HEK293 (cell line): ENCODE data around the gene TIGIT.

ENCODE experiments used
- CTCF ChIA-PET: fragments of 350-600 bp; formaldehyde crosslinking; extraction: SDS; loops from one replicate; lab custom pipeline; 2021; ENCODE audit warnings: antibody characterized with exemption; lab: Yijun Ruan, JAX
- POLR2A ChIA-PET: fragments of 300-600 bp; formaldehyde crosslinking; extraction: SDS; loops from one replicate; lab custom pipeline; 2020; ENCODE audit warnings: antibody characterized with exemption, inconsistent platforms; lab: Yijun Ruan, JAX
- H3K27ac ChIP-seq: fragments of 200-500 bp; sonication (Bioruptor generic); 2 replicates; pipeline ENCODE4 v1.5.1; 2014; ENCODE audit warnings: low read depth, low read length, control low read depth, inconsistent platforms; ENCODE audit errors: extremely low read depth
- H3K36me3 ChIP-seq, 2 experiments: fragments of 200-500 bp in 1 of 2; sonication (Bioruptor generic) in 1 of 2; 1 replicate in 1 of 2; 2 replicates in 1 of 2; pipeline ENCODE4 v1.5.1; 2014 to 2017; ENCODE audit warnings: inconsistent platforms in 2 of 2, low read length in 2 of 2; ENCODE audit not compliant: control insufficient read depth in 2 of 2, insufficient read depth in 1 of 2
- H3K4me1 ChIP-seq: fragments of 200-500 bp; sonication (Bioruptor generic); 2 replicates; pipeline ENCODE4 v1.5.1; 2014; ENCODE audit warnings: mild to moderate bottlenecking, low read length, inconsistent platforms; ENCODE audit not compliant: control insufficient read depth, insufficient read depth
- H3K4me3 ChIP-seq: 2 replicates; pipeline ENCODE4 v1.5.1; 2011; ENCODE audit warnings: low read depth, mild to moderate bottlenecking, control low read depth, low read length, moderate library complexity
- H3K9me3 ChIP-seq: fragments of 200-500 bp; sonication (Bioruptor generic); 2 replicates; pipeline ENCODE4 v1.5.1; 2014; ENCODE audit warnings: low read depth, low read length, inconsistent platforms; ENCODE audit not compliant: control insufficient read depth, insufficient read depth
- ATF2 ChIP-seq: fragments of 450-650 bp; formaldehyde crosslinking; IDR thresholded peaks from 2 replicates; pipeline ENCODE4 v1.5.1; 2016; ENCODE audit warnings: missing biosample characterization, missing genetic modification characterization, low read depth
- KLF1 ChIP-seq: fragments of 450-650 bp; formaldehyde crosslinking; IDR thresholded peaks from 2 replicates; pipeline ENCODE4 v1.5.1; 2016; ENCODE audit warnings: missing biosample characterization, missing genetic modification characterization
- KLF16 ChIP-seq: fragments of 450-650 bp; formaldehyde crosslinking; IDR thresholded peaks from 2 replicates; pipeline ENCODE4 v1.5.1; 2017; ENCODE audit warnings: missing biosample characterization, missing genetic modification characterization
- KLF7 ChIP-seq: fragments of 450-650 bp; formaldehyde crosslinking; IDR thresholded peaks from 2 replicates; pipeline ENCODE4 v1.5.1; 2016; ENCODE audit warnings: missing biosample characterization, missing genetic modification characterization, borderline replicate concordance
- KLF9 ChIP-seq: fragments of 450-650 bp; formaldehyde crosslinking; IDR thresholded peaks from 2 replicates; pipeline ENCODE4 v1.5.1; 2016; ENCODE audit warnings: missing biosample characterization, missing genetic modification characterization, low read depth
- PRDM10 ChIP-seq: fragments of 450-650 bp; formaldehyde crosslinking; IDR thresholded peaks from 2 replicates; pipeline ENCODE4 v1.5.1; 2016; ENCODE audit warnings: missing biosample characterization, missing genetic modification characterization
- TSHZ1 ChIP-seq: fragments of 450-650 bp; formaldehyde crosslinking; IDR thresholded peaks from 2 replicates; pipeline ENCODE4 v1.5.1; 2016; ENCODE audit warnings: missing biosample characterization, missing genetic modification characterization, borderline replicate concordance
- ZBTB6 ChIP-seq: fragments of 450-650 bp; formaldehyde crosslinking; IDR thresholded peaks from 2 replicates; pipeline ENCODE4 v1.5.1; 2017; ENCODE audit warnings: missing biosample characterization, missing genetic modification characterization
- ZBTB7A ChIP-seq: fragments of 450-650 bp; formaldehyde crosslinking; IDR thresholded peaks from 2 replicates; pipeline ENCODE4 v1.5.1; 2016; ENCODE audit warnings: low read depth, missing biosample characterization, missing genetic modification characterization
- ZNF18 ChIP-seq: fragments of 450-650 bp; formaldehyde crosslinking; IDR thresholded peaks from 2 replicates; pipeline ENCODE4 v1.5.1; 2016; ENCODE audit warnings: missing biosample characterization, missing genetic modification characterization
- ZNF362 ChIP-seq: fragments of 450-650 bp; formaldehyde crosslinking; IDR thresholded peaks from 2 replicates; pipeline ENCODE4 v1.5.1; 2016; ENCODE audit warnings: missing biosample characterization, missing genetic modification characterization
- ZNF518A ChIP-seq: fragments of 450-650 bp; formaldehyde crosslinking; conservative IDR thresholded peaks from 2 replicates; pipeline ENCODE4 v1.5.1; 2016; ENCODE audit warnings: low read depth, missing biosample characterization, missing genetic modification characterization

TIGIT gene

GRCh38 chr3:114328345-114328744, 34.5 kb downstream of the TIGIT start (continued):
- no peak for TF ChIP-seq TSHZ1

- TF ChIP-seq PRDM10 (tag by site-specific recombination) (no peak), KLF7 (no peak), ZNF518A (tag by site-specific recombination) (no peak)
- Histone ChIP-seq H3K4me3 (no peak overlapping the region), H3K4me1 (no peaks in the 10 kb centered on the region), H3K36me3 (no peaks in the 10 kb centered on the region), H3K27ac (no peak overlapping the region), H3K9me3 (no peaks in the 10 kb centered on the region)
- POLR2A ChIA-PET = no interaction called here
- CTCF ChIA-PET = no interaction called here
Observed at GRCh38 chr3:114329823-114330222, 36.0 kb downstream of the TIGIT start.

- no peaks in the 10 kb centered on the region for H3K36me3 ChIP-seq
- no peak for TF ChIP-seq ZBTB6 (tag by site-specific recombination)
- TF ChIP-seq KLF16 (tag by site-specific recombination) = no peak
- no peak for TF ChIP-seq KLF9
- TF ChIP-seq ZNF18 = no peak
- no peak for TF ChIP-seq ZBTB7A (tag by site-specific recombination)
- no peak for TF ChIP-seq KLF1 (tag by site-specific recombination)
- no peak for TF ChIP-seq ZNF362
- TF ChIP-seq ATF2 (tag by site-specific recombination) = no peak
- POLR2A ChIA-PET = no interaction called here
- H3K27ac ChIP-seq = no peak overlapping the region
- CTCF ChIA-PET = no interaction called here
- H3K9me3 ChIP-seq = no peaks in the 10 kb centered on the region
- H3K4me3 ChIP-seq = no peak overlapping the region
- H3K4me1 ChIP-seq = no peaks in the 10 kb centered on the region
Observed at GRCh38 chr3:114331007-114331406, 37.2 kb downstream of the TIGIT start.
